Right kidney (tissue), 1 donor: ENCODE results near the gene SMOC2.
"Not testable (repeated sequence)": the region's sequence is repeated elsewhere in the genome, so short reads cannot be mapped to it uniquely, and the experiment has no call there.

ENCODE experiments used
- DNase-seq: peaks from one replicate; pipeline ENCODE4 v3.0.0-alpha.2; 2016

SMOC2 gene

GRCh38 chr6:168538188-168538891 lies 97.4 kb downstream of the SMOC2 start:
- not testable (repeated sequence) for DNase-seq

- DNase-seq: no peak
Observed at GRCh38 chr6:168538892-168539811, 98.2 kb downstream of the SMOC2 start.

- no peak for DNase-seq
Observed at GRCh38 chr6:168540713-168541291, 99.8 kb downstream of the SMOC2 start.

- no peak for DNase-seq
Observed at GRCh38 chr6:168541307-168541706, 100.3 kb downstream of the SMOC2 start.

GRCh38 chr6:168542301-168542700 lies 101.3 kb downstream of the SMOC2 start:
- DNase-seq: no peak

- no peak for DNase-seq
Observed at GRCh38 chr6:168545428-168545827, 104.4 kb downstream of the SMOC2 start.

GRCh38 chr6:168546151-168546550 lies 105.2 kb downstream of the SMOC2 start:
- DNase-seq: no peak

GRCh38 chr6:168546730-168547129 lies 105.7 kb downstream of the SMOC2 start:
- no peak for DNase-seq

GRCh38 chr6:168550326-168550725 lies 109.3 kb downstream of the SMOC2 start:
- DNase-seq: no peak

- no peak for DNase-seq
Observed at GRCh38 chr6:168554472-168554871, 113.5 kb downstream of the SMOC2 start.

GRCh38 chr6:168554898-168555617 lies 114.1 kb downstream of the SMOC2 start:
- no peak for DNase-seq

- no peak for DNase-seq
Observed at GRCh38 chr6:168555618-168556273, 114.8 kb downstream of the SMOC2 start.

GRCh38 chr6:168557512-168557911 lies 116.5 kb downstream of the SMOC2 start:
- DNase-seq: no peak

GRCh38 chr6:168558686-168559085 lies 117.7 kb downstream of the SMOC2 start:
- no peak for DNase-seq

- no peak for DNase-seq
Observed at GRCh38 chr6:168559574-168560098, 118.7 kb downstream of the SMOC2 start.

GRCh38 chr6:168560126-168560525 lies 119.1 kb downstream of the SMOC2 start:
- no peak for DNase-seq

GRCh38 chr6:168562576-168563151 lies 121.7 kb downstream of the SMOC2 start:
- peak; percentile 27 for DNase-seq

GRCh38 chr6:168563656-168564055 lies 122.7 kb downstream of the SMOC2 start:
- DNase-seq: no peak

GRCh38 chr6:168565112-168565511 lies 124.1 kb downstream of the SMOC2 start:
- no peak for DNase-seq

GRCh38 chr6:168570211-168570610 lies 129.2 kb downstream of the SMOC2 start:
- no peak for DNase-seq

GRCh38 chr6:168571268-168571667 lies 130.3 kb downstream of the SMOC2 start:
- DNase-seq: no peak
